ENCODE data around the gene ATXN10.

Gene ATXN10

DNA sequence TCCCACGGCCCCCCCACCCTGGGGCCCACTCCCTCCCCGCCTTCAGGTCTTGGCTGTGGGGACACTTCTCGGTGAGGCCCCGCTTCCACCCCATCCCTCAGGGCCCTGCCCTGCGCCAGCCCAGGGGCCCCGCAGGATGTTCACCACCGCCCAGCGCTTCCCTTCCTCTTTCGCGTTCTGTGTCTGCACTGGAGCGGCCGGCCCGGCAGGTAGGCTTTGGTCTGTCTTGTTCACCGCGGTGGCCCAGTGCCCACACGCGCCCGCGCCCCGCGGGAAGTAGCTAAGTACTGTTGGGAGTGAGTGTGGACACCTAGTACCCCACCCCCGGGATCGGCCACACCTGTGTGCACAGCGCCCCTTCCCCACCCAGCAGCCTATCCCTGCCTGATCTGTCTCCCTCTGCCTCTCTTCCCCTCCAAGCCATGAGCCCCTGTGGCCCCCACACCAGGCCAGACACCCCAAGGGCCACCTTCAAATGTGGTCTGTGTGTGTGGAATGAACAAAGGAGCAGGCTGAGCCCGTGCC, 219.9 kb downstream of the ATXN10 start:
- H3K4me3 ChIP-seq (replicated peaks; ENCODE audit: low read depth, low read length), result no peak overlapping the region
- no peak for TF ChIP-seq CTCF (IDR thresholded peaks at IDR 0.05; ENCODE audit: low read depth, low read length, missing control alignments)
- DNase-seq (ENCODE audit: extremely low read depth, low read depth), result no peak

- H3K4me3 ChIP-seq (replicated peaks; ENCODE audit: low read depth, low read length), result no peak overlapping the region
- no peak for TF ChIP-seq CTCF (IDR thresholded peaks at IDR 0.05; ENCODE audit: low read depth, low read length, missing control alignments)
- DNase-seq (ENCODE audit: extremely low read depth, low read depth), result no peak
These were observed 220.5 kb downstream of the ATXN10 start for GRCh38 chr22:45891996-45892621.

DNA sequence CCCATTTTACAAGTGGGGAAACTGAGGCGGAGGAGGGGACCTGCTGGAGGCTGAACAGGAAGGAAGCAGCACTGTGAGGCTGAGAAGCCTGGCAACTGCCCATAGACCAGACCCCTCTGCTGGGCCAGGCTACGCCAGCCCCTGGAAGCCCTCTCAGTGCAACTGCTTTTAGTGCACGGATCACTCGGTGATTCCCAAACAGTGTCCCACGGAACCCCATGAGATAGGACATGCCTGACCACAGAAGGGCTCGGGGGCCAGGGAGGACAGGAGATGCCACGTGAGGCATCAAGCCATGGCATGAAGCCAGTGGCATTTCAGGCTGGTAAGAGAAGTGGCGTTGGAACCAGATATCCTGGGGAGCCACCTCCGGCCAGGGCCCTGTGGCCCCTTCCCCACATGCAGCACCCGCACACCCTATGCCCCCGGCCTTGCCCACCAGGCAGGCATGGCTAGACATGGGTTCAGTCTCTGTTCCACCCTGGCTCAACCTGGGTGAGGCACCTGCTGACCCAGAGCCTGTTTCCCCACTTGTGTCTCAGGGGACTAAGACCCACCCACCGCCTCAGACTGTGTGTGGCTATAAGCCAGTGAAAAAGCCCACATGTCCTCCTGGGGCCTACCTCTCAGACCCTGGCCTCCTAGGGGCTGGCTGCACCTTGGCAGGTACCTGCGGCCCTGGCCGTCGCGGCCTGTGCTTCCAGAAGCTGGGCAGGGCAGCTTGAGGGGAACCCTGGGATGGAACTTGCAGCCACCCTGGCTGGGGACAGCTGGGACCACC, 221.2 kb downstream of the ATXN10 start:
- no peak for TF ChIP-seq CTCF (IDR thresholded peaks at IDR 0.05; ENCODE audit: low read depth, low read length, missing control alignments)
- DNase-seq (ENCODE audit: extremely low read depth, low read depth), result no peak
- no peak overlapping the region for H3K4me3 ChIP-seq (replicated peaks; ENCODE audit: low read depth, low read length)

- no peak for TF ChIP-seq CTCF (IDR thresholded peaks at IDR 0.05; ENCODE audit: low read depth, low read length, missing control alignments)
- no peak for DNase-seq (ENCODE audit: extremely low read depth, low read depth)
- no peak overlapping the region for H3K4me3 ChIP-seq (replicated peaks; ENCODE audit: low read depth, low read length)
These were observed 221.9 kb downstream of the ATXN10 start for GRCh38 chr22:45893516-45893915.
